PC-3 (cell line): ENCODE results near the gene WDR91. TPM values are rescaled to one million over a fixed set of nuclear protein-coding genes. Genes with fewer than 3 reads are reported as not detected.

Experiments used
- ATAC-seq: fragments of 200-7000 bp; cut with Tn5 transposase; 2 replicates; pipeline ENCODE4 v1.9.1; 2020; ENCODE audit warnings: mild to moderate bottlenecking, moderate library complexity
- BruUV-seq: library from RNA; stranded (reverse); fragments of 400-500 nt; replicated peaks from 2 replicates; lab custom pipeline; 2021; lab: Mats Ljungman, UMichigan
- CTCF ChIA-PET: fragments of 300-600 bp; sonication (Branson Sonifier 250); formaldehyde crosslinking; loops from one replicate; lab custom pipeline; 2022; ENCODE audit warnings: antibody characterized with exemption; lab: Charles Lee
- POLR2A ChIA-PET: fragments of 300-600 bp; sonication (Branson Sonifier 250); formaldehyde crosslinking; loops from one replicate; lab custom pipeline; 2022; ENCODE audit warnings: antibody characterized with exemption; ENCODE audit not compliant: unreplicated experiment; lab: Charles Lee
- DNase-seq: peaks from one replicate; pipeline ENCODE4 v3.0.0-alpha.2; 2015
- H2AFZ ChIP-seq: fragments of 300-600 bp; sonication (generic); 2 replicates; pipeline ENCODE4 v1.6.0; 2016; ENCODE audit warnings: antibody characterized with exemption, low read length
- H3F3A ChIP-seq: fragments of 300-600 bp; sonication (generic); one replicate; pipeline ENCODE4 v1.6.0; 2017; ENCODE audit warnings: antibody characterized with exemption, low read length, control low read depth, mild to moderate bottlenecking; ENCODE audit not compliant: unreplicated experiment
- H3K27ac ChIP-seq: fragments of 300-600 bp; sonication (generic); 2 replicates; pipeline ENCODE4 v1.5.1; 2016; ENCODE audit warnings: mild to moderate bottlenecking, low read length
- H3K27me3 ChIP-seq: fragments of 300-600 bp; sonication (generic); 2 replicates; pipeline ENCODE4 v1.6.1; 2016; ENCODE audit warnings: low read length, mixed read lengths
- H3K36me3 ChIP-seq: fragments of 300-600 bp; sonication (generic); 2 replicates; pipeline ENCODE4 v1.6.1; 2016; ENCODE audit warnings: low read depth, mixed run types, low read length, mixed read lengths
- H3K4me1 ChIP-seq: fragments of 300-600 bp; sonication (generic); 2 replicates; pipeline ENCODE4 v1.5.1; 2016; ENCODE audit warnings: low read length; ENCODE audit not compliant: insufficient read depth
- H3K4me2 ChIP-seq: fragments of 300-600 bp; sonication (generic); 2 replicates; pipeline ENCODE4 v1.6.0; 2016; ENCODE audit warnings: low read length
- H3K4me3 ChIP-seq: fragments of 300-600 bp; sonication (generic); 2 replicates; pipeline ENCODE4 v1.5.1; 2016; ENCODE audit warnings: mild to moderate bottlenecking, low read length, mixed read lengths
- H3K79me2 ChIP-seq: fragments of 300-600 bp; sonication (generic); 2 replicates; pipeline ENCODE4 v1.6.1; 2017; ENCODE audit warnings: low read length, mixed read lengths
- H3K9ac ChIP-seq: fragments of 300-600 bp; sonication (generic); 2 replicates; pipeline ENCODE4 v1.6.0; 2016; ENCODE audit warnings: mild to moderate bottlenecking, low read length
- H3K9me2 ChIP-seq: fragments of 300-600 bp; sonication (generic); replicated peaks from 2 replicates; pipeline ENCODE4 v1.6.1; 2016; ENCODE audit warnings: mixed run types, low read length, mixed read lengths
- H3K9me3 ChIP-seq: fragments of 300-600 bp; sonication (generic); 2 replicates; pipeline ENCODE4 v1.6.1; 2016; ENCODE audit warnings: low read length, mixed read lengths
- H4K20me1 ChIP-seq: fragments of 300-600 bp; sonication (generic); 2 replicates; pipeline ENCODE4 v1.6.1; 2016; ENCODE audit warnings: low read length, mixed read lengths
- CTCF ChIP-seq: fragments of 300-600 bp; sonication (generic); conservative IDR thresholded peaks from 2 replicates; pipeline ENCODE4 v1.5.1; 2017; ENCODE audit warnings: antibody characterized with exemption, low read depth, mild to moderate bottlenecking, low read length
- EZH2 ChIP-seq: fragments of 300-600 bp; sonication (generic); IDR thresholded peaks from one replicate; pipeline ENCODE4 v1.6.1; 2017; ENCODE audit warnings: antibody characterized with exemption, mild to moderate bottlenecking, low read length; ENCODE audit not compliant: unreplicated experiment
- EZH2phosphoT487 ChIP-seq: fragments of 300-600 bp; sonication (generic); IDR thresholded peaks from 2 replicates; pipeline ENCODE4 v1.6.1; 2018; ENCODE audit warnings: mild to moderate bottlenecking, antibody characterized with exemption, low read length, borderline replicate concordance
- intact Hi-C: fragments of 100-400 bp; cut with micrococcal nuclease; formaldehyde crosslinking; loops from 2 replicates; pipeline ENCODE4 v1.9.0; 2023
- total RNA-seq: library from RNA; depleted of rRNA; stranded (reverse); fragments of >200 nt; gene quantifications from 2 replicates; pipeline ENCODE4 v1.2.3, GENCODE V29; 2014

Gene WDR91
- total RNA-seq, 1 experiment from 2014 or later = 12.3 TPM

- H3F3A ChIP-seq = no peaks in the 10 kb centered on the region
- no peak overlapping the region for H3K4me2 ChIP-seq
- H2AFZ ChIP-seq = no peak overlapping the region
- no peaks in the 10 kb centered on the region for H3K9me2 ChIP-seq
- CTCF ChIA-PET = no interaction called here
- H3K79me2 ChIP-seq = no peaks in the 10 kb centered on the region
- no peak for DNase-seq
- peaks cover 8% of the 10 kb centered on the region; the same call in 1 of the 2 replicates for H3K4me1 ChIP-seq
- no peaks in the 10 kb centered on the region for H3K27me3 ChIP-seq
- no peak overlapping the region for H3K9ac ChIP-seq
- TF ChIP-seq EZH2phosphoT487 (no peak), CTCF (no peak), EZH2 (no peak)
- no peaks in the 10 kb centered on the region for H4K20me1 ChIP-seq
- no peaks in the 10 kb centered on the region for H3K36me3 ChIP-seq
- POLR2A ChIA-PET = no interaction called here
- no TSS peak for BruUV-seq
- H3K27ac ChIP-seq = no peak overlapping the region
- ATAC-seq = no peak
- H3K9me3 ChIP-seq = no peaks in the 10 kb centered on the region
- intact Hi-C loops = no loop called here
- no peak overlapping the region for H3K4me3 ChIP-seq
Observed at GRCh38 chr7:135209225-135209834, 2.0 kb downstream of the WDR91 start.

- Histone ChIP-seq H3K9me2 (no peaks in the 10 kb centered on the region), H3K9ac (no peak overlapping the region), H3K9me3 (no peaks in the 10 kb centered on the region), H3K4me3 (no peak overlapping the region), H3K4me1 (peaks cover 8% of the 10 kb centered on the region; the same call in 1 of the 2 replicates), H3F3A (no peaks in the 10 kb centered on the region), H3K27me3 (no peaks in the 10 kb centered on the region), H3K79me2 (no peaks in the 10 kb centered on the region), H3K4me2 (no peak overlapping the region), H4K20me1 (no peaks in the 10 kb centered on the region), H3K36me3 (no peaks in the 10 kb centered on the region), H2AFZ (no peak overlapping the region), H3K27ac (no peak overlapping the region)
- ChIA-PET CTCF (no interaction called here), POLR2A (no interaction called here)
- DNase-seq (no peak), ATAC-seq (no peak)
- intact Hi-C loops = no loop called here
- no TSS peak for BruUV-seq
- no peak for TF ChIP-seq CTCF
- no peak for TF ChIP-seq EZH2
- no peak for TF ChIP-seq EZH2phosphoT487
Observed at GRCh38 chr7:135208102-135208793, 3.1 kb downstream of the WDR91 start.
